ENCODE data around the gene CHST6.
"Not testable (repeated sequence)": the region's sequence is repeated elsewhere in the genome, so short reads cannot be mapped to it uniquely, and the experiment has no call there.

DNA sequence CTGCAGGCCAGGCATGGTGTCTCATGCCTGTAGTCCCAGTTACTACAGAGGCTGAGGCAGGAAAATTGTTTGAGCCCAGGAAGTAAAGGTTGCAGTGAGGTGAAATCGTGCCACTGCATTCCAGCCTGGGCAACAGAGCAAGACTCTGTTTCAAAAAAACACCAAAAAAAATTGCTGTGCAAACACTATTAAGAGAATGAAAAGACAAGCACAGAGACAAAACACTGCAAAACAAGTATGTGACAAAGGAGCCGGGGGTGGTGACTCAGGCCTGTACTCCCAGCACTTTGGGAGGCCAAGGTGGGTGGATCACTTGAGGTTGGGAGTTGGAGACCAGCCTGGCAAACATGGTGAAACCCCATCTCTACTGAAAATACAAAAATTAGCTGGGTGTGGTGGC, 68.7 kb downstream of the CHST6 start:
- not testable (repeated sequence) for TF ChIP-seq CTCF (conservative IDR thresholded peaks at IDR 0.05); EZH2 (IDR thresholded peaks at IDR 0.05; ENCODE audit: low read depth)

Data from PC-9 (cell line).